HL-60/S4 treated with retinoic acid at 250 ng/mL for 4 days and 3 days (cell line): Measurements from ENCODE around the gene MCAM.

Experiments
- in situ Hi-C: fragments of 300-500 bp; cut with MboI; formaldehyde crosslinking; loops from 2 replicates; pipeline ENCODE4 v1.7.0; 2022; ENCODE audit warnings: low sequenced_read_pairs

MCAM gene

DNA sequence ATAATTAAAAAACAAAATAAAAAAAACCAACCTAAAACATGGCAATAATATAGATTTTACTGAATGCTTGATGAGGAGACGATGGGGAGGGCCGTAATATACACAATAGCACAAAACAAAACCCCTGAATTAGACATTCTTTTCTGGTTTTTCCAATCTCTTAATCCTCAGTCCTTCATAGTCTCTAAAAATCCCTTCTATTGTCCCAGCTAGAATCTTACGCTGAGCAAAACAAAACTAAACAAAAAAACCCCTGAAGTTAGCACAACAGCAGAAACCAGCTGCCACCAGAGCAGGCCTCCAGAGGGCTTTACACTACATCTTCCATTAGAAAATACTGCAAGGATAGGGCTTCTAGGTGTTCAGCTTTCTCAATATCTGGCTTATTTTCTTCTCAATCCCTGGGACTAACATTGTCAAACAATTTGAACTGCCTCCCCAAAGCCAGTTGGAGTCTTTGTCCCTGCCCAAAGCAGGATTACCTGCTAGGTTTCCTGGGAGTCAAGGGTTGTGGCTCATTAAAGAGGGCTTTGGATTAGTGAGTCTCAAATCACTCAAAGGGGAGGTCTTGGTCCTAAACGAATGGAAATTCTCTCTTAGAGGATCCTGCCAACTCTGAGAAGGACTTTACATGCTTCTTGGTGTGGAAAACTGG, 15.3 kb upstream of the MCAM start:
- in situ Hi-C loops = no loop called here

DNA sequence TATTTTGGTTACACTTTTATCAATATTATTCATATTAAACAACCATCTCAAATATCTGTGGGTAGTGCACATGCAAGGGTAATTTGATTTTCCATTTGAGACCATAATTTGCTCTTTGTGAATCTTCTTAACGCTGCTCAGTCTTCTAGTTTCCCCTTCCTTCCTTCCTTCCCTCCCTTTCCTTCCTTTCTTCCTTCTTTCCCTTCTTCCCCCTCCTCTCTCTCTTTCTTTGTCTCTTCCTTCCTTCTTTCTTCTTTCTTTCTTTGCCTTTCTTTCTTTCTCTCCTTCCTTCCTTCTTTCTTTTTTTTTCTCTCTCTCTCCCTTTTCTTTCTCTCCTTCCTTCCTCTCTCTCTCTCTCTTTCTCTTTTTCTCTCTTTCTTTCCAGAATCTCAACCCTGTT, 13.3 kb upstream of the MCAM start:
- in situ Hi-C loops = no loop called here

DNA sequence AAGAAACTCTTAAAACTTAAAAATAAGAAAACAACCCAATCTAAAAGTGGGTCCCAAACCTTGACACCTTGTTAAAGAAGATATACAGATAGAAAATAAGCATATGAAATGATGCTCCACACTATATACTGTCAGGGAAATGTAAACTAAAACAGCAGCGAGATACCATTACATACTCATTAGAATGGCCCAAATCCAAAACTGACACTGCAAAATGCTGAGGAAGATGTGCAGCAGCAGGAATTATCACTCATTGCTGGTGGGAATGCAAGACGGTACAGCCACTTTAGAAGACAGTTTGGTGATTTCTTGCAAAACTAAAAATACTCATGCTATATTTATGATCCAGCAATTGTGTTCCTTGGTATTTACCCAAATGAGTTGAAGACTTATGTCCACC, 12.4 kb upstream of the MCAM start:
- in situ Hi-C loops = no loop called here

DNA sequence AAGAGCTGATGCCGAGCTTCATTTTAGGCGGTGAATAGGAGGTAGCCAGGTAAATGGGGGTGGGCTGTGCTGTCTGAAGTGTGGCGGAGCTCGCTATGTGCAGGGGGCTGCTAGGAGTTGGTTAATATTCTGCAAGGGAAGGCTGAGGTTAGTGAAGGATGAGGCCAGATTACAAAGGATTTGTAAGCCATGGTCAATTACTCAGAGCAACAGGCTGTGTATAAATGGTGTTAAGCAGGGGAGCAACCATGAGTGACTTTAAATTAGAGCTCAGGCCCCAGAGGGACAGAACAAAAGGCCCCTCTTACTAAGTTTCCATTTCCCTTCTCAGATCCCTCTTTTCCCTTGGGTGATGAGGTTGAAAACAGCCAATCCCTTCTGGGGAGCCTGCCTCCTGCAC, 7.3 kb upstream of the MCAM start:
- in situ Hi-C loops = no loop called here

DNA sequence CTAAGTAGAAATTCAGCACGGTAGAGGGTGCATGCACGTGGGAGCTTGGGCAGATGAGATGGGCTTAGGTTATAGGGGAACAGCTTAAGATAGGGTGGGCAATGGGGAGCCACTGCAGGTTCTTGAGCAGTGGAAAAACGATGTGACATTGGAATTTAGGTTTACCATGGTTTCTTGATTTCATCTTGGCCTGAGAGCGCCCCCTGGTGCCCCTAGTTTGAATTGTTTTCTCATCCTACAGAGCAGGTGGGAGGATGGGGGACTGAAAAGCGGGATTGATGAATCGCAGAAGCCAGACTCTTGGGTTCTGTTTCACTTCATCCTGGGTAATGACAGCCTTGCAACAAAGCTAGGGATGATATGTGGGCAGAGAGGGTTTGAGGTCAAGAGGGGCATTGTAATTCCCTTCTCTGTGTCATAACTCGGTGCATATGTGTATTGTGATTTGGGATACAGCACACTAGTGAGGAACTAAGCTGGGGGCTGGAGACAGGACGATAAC, 6.7 kb upstream of the MCAM start:
- in situ Hi-C loops = no loop called here

DNA sequence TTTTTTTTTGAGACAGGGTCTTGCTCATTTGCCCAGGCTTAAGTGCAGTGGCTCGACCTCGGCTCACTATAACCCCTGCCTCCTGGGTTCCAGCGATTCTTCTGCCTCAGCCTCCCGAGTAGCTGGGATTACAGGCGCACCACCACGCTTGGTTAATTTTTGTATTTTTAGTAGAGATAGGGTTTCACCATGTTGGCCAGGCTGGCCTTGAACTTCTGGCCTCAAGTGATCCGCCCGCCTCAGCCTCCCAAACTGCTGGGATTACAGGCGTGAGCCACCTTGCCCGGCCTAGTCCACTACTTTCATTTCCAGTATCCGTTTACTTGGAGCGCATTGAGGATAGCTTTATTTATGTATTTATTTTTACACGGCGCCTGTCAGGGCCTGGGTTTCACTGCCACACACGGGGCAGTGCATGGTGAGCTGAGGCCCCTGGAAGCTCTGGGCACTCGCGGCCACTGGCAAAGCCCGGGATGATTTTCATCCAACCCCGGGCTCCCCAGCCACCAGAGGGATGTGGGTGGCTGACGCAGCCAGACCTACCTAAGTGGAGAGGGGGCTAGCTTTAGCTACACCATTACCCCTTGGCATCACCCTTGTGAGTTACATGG, 6.1 kb upstream of the MCAM start:
- in situ Hi-C loops = no loop called here

DNA sequence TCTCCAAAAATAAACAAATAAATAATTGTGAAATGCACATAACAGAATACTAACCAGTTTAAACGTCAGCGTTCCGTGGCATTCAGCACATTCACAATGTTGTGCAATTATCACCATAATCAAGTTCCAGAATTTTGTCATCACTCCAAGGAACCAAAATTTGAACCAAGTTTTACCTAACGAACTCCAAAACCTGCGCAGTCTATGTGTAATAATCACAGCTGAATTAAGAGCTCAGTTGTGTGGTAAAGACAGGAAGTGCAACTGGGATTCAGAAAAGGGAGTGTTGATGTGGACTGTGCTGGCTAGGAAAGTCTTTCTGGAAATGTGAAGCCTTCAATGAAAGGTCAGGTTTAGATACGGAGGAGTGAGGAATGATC, 5.4 kb upstream of the MCAM start:
- in situ Hi-C loops = no loop called here

DNA sequence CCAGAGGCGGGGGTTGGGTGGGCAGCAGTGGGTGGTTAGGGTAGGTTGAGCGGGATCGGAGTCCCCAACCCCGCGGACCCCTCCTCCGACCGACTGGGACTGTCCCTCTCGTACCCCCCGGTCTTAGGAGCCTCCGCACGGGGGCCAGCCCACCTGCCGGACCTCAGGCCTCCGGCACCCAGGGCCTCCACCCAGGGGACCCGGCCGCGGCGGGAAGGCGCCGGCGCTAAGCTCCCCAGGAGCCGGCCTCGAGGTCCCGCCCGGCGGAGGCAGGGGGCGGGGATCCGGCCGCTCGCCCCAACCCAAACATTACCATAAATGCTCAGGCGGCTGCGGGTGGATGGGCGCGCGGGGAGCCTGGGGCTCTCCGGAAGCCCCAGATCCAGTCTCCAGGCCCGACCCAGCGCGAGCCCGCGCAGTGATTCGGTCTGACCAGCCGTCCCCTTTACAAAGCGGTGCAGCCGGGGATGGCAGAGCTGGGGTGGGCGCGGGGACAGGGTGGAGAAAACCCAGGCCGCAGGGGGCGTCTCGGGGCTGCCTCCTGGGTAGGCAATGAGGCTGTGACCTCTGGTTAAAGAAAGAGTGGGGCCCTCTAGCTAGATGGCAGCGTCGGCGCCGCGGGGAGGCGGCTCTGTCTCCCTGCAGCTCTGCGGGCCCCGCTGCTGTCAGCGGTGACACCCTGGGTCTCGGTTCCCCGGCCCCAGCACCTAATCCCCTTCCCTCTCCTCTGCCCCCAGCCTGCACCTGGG, 4.0 kb upstream of the MCAM start:
- in situ Hi-C loops = no loop called here

DNA sequence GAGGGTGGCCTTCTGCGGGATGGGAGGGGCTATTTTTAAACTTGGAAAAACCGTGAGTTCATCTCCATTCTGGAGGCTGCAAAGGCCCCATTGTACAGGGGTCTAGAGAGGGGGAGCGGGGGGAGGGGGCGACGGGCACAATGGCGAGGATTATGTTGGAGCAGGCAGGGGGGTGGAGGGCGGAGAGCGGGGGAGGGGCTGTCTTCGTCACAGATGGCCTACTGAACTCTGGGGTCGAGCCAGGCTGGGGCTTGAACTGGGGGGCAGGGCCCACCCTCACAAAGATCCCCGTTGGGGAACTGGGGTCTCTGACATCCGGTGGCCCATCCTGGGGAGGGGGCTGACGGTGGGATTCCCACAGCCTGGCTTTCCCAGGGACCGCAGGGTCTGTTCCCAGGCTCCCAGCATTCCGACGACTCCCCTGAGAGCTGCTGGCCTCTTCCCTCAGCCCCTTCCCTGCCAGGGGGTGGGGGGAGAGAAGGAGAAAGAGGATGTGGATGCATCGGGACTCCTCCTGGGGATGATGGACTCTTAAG, 3.4 kb upstream of the MCAM start:
- in situ Hi-C loops = no loop called here

DNA sequence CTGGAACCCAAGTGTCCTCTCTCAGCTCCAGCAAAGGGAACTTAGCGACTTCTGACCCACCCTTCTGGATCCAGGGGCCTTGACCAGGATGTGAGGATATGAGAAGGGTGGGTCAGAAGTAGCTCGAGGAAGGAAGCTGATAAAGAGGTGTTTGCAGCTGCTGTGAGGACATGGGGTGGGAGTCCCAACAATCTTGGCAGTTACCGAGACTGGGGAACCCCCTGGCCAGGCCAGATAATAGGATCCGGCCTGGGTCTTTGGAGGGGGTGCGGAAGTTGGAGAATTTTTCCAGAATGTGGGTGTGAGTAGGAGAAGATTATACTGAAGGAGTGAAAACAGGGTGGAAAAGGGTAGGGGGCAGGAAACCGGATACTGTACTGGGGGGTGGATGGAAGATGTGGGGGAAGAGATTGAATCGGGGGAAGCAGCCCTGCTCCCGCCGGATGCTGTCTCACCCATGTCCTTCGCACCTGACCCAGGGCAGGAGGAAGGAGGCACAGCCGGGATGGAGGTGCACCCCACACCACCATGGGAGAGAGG, 2.8 kb upstream of the MCAM start:
- in situ Hi-C loops = no loop called here

DNA sequence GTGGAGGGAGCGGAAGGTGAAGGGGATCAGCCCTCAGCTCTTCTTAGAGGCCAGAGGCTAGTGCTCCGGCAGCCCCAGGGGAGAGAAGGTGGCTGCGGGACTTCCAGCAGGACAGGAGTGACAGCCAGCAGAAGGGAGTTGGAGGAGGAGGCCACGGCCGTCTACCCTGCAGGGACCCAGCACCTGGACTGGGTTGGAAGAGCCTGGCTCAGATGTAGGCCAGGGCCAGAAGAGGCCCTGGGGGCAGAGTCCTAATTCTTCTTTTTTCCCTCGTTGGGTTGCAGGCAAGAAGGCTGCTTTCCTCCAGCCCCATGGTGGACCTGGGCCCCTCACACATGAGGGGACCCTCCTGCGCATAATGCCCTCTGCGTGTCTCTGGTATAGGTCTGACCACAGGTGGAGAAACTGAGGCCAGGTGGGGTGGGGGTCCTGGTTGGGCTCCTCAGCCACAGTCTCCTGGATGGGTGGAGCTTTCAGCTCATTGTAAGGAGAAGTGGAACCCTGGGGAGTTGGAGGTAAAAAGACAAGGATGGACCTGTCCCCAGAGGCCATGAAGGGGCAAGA, 2.3 kb upstream of the MCAM start:
- in situ Hi-C loops = no loop called here

DNA sequence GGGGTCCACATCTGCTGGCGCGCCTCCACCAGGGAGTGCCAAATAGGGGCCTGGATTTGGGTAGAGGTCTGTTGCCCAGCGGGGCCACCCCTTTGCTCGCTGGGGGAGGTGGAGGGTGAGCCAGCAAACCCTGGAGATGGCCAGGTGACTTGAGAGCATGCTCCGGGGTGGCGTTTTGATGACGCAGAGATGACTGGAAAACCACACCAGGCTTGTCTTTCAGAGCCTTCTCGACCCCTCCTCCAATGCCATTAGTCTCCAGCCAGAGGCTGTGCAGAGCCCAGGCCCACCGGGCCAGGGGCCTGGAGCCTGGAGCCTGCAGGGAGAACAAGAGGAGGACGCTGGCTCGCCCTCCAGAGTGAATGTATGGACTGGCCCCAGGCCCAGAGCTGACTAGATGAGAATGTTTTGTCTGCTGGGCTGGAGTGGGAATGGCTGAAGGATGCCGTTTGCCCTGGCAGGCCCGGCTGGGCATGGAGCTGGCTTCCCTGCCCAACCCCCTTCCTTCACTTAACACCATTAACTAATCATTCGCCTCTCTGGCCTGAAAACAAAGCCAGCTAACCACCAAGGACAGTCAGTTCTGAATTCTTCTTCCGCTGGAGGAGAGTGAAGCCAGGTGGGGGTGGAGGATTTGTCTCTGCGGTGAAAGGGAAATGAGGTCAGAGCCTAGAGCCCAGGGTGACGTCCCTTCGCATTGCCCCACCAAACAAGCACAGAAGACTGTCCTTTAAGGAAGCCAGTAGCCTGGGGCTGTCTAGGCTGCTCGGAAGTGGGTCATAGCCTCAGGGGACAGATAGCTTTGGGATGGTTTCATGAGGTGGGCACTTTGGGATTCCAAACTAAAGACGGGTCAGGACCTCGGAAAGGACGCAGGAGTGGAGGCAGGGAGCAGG, 1.6 kb upstream of the MCAM start:
- in situ Hi-C loops = no loop called here

DNA sequence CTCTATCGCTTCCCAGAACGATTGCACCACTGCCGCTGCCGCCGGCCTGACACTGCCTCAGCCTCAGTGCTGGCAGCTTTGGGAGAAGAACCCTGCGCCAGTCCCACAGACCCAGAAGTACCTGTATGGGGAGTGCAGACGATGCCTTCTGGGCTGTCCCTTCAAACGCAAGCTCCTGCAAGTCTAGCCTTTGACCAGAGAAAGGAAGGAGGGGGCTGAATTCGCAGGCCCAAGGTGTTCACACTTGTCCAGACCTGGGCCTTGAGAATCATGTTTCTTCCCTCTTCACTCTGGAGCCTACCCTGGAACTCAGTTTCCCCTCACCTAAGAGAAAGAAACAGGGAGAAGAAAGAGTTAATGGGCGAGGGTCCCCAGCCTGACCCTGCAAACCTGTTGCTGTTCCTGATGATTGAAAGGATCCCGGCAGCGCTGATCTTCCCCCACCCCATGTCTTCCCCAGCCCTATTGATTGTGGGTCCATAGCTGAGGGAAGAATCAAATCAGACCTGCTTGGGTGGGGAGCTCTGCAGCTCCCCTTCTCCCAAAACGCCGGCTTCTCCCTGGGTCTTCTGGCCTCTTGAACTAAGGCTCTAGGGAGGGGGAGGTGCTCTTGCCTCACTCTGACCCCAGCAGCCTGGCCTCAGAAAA, 786 bp upstream of the MCAM start:
- in situ Hi-C loops = no loop called here

DNA sequence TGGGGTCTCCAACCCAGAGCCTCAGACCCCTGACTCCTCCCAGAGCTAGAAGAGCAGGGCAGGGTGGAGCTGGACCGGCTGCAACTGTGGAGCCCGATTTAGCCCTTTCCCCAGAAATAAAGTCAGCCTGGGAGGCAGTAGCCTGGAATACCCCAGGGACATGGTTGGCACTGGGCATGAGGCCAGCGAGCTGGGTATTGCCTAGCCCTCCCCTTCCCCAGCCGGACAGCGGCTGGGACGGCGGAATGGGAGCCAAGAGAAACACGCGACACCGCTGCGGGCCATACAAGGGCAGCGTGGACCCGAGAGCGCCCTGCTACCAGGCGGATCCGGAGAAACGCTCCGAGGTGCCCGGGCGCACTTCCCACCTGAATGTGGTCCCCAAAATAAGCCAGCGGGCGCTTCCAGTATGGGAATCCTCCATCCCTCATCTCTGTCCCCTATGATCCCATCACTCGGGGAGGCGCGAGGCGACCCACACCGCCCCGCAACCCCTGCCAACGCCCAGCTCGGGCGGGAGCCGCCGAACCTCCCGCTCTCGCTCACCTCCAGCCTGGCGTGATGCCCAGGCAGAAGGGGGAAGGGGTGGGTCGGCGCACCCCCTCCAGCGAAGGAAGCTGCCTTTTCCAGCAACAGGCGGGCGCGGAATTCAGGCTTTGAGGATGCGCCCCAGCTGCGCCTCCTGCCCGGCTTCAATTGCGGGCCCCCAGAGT, 758 bp downstream of the MCAM start:
- in situ Hi-C loops = no loop called here

DNA sequence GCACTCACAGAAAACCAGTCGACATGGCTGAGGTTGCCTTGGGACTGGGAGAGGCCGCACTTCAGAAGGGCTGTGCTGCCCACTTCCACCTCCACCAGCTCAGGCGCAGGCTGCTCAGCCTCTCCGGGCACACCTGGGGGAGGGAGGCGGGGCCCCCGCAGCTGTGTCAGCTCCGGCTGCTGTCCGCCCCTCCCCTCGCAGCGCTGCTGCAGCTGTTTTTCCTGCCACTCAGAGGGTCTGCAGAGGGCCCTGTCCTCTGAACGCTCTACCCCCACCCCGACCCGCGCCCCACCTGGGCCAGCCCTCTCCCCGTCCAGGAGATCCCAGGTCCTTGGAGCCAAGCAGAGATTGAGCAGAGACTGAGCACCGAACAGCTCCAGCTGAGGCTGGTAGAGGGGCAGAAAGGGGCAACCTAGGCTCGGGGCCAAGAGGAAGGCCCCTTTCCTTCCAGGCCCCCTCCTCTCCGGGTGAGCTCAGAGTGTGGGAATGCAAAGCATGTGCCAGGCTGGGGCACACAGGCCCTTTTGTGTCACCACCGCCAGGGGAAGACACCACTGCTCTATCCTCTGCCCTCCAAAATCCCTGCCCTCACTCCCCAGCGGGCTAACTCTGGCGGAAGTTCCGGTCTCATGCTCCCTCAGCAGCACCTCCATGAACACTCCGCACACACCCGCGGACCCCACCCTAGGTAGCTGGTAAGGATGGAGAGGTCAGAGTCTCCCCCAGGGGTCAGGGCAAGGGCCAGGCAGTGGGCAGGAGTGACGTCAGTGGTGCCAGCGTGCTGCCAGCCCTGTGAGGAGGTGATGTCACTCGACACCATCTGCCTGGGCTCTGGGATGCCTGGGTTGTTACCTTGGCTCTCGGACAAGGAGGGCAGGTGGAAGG, 1.6 kb downstream of the MCAM start:
- in situ Hi-C loops = no loop called here

DNA sequence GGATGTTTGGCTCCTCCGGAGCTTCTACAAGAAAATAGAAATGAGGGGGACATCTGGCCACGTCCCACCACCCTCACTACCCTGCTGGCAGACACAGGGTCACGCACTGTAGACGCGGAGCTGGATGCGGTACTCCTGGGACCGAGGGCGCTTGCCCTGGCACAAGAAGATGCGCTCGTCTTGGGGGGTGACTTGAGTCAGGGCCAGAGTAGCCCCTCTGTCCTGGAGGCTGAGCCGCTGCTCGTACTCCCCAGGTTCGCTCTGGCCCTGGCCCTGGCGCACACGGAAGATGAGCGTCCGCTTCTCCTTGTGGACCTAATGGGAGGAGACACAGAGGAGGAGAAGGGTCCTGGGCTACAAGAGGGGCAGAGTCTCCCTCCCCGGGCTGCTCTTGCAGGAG, 2.2 kb downstream of the MCAM start:
- in situ Hi-C loops = no loop called here

DNA sequence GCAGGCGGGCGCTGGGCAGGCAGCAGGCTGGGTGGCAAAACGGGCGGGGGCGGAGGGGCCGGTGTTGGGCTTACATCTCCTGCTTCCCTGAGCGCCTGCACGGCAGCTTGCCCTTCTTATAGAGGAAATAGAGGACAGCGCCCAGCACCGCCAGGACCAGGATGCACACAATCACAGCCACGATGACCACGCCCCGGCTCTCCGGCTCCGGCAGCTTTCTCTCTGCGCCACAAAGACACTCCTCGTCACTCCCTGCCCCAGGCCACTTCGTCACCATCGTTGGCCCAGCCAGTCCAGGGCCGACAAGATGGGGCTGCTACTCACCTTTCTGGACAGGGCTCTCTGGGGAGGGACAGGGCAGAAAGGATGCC, 6.3 kb downstream of the MCAM start:
- in situ Hi-C loops = no loop called here

DNA sequence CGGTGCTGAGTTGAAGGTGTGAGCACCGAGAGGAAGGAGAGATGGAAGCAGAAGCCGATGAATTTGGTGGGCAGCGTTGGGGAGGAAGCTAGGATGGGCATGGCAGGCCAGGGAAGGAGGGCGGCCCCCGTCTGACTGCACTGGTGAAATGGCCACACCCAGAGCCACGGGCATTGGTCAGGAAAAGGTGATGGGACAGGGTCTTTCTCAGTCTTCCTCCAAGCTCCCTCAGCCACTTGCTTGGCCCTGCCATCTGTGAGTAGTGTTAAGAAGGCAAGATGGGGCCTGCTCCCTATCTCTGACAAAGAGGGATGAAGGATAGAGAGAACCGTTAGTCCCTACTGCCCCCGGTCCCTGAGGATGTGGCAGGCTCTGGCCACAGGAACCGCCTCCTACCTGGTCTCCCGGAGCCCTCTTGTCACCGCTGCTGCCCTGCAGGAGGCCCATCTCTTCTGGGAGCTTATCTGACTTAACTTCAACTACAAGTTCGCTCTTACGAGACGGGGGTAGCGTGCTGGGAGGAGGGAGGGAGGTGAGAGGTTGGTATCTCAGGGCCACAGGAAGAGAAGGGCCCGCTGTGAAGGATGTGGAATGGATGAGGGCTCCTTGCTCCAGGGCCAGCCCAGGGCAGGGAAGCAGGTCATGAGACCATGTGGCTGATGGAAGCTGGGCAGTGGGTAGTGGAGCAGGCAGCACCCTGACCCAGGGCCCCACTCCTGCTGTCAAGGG, 6.8 kb downstream of the MCAM start:
- in situ Hi-C loops = no loop called here
